Measurements from ENCODE around the gene PGR. TPM values are rescaled to one million over a fixed set of nuclear protein-coding genes. Genes with fewer than 3 reads are reported as not detected.

The PGR gene
- total RNA-seq, 1 experiment from 2014 or later, result 0.24 TPM

GRCh38 chr11:101043940-101044339 lies 85.7 kb downstream of the PGR start:
- no peaks in the 10 kb centered on the region for H3K4me1 ChIP-seq (ENCODE audit: insufficient read depth, low read length, poor library complexity, severe bottlenecking)
- H3K9me3 ChIP-seq (ENCODE audit: low read depth, low read length, poor library complexity, severe bottlenecking), result no peaks in the 10 kb centered on the region
- H3K36me3 ChIP-seq (ENCODE audit: insufficient read depth, low read length, poor library complexity, severe bottlenecking), result no peaks in the 10 kb centered on the region
- CTCF ChIA-PET, result no interaction called here
- POLR2A ChIA-PET (ENCODE audit: low non-redundant PET), result no interaction called here
- DNase-seq (ENCODE audit: low spot score), result no peak
- intact Hi-C loops (cut with micrococcal nuclease; ENCODE audit: unreplicated experiment), result no loop called here
- TF ChIP-seq EZH2 (IDR thresholded peaks at IDR 0.05; ENCODE audit: borderline replicate concordance, low read depth, low read length, poor library complexity, severe bottlenecking), result no peak
- no peak for TF ChIP-seq CTCF (conservative IDR thresholded peaks at IDR 0.05; ENCODE audit: low read depth, low read length)
- BruUV-seq (replicated peaks), result no TSS peak
- no peak overlapping the region for H3K4me3 ChIP-seq (ENCODE audit: low read depth, low read length, poor library complexity, severe bottlenecking)
- H3K27ac ChIP-seq (ENCODE audit: low read depth, low read length, poor library complexity, severe bottlenecking), result no peak overlapping the region
- no peaks in the 10 kb centered on the region for H3K27me3 ChIP-seq (replicated peaks; ENCODE audit: insufficient read depth, low read depth, low read length, poor library complexity)

GRCh38 chr11:101035872-101036271 lies 93.7 kb downstream of the PGR start:
- H3K9me3 ChIP-seq (ENCODE audit: low read depth, low read length, poor library complexity, severe bottlenecking), result no peaks in the 10 kb centered on the region
- H3K4me1 ChIP-seq (ENCODE audit: insufficient read depth, low read length, poor library complexity, severe bottlenecking), result no peaks in the 10 kb centered on the region
- CTCF ChIA-PET, result no interaction called here
- no peak for TF ChIP-seq EZH2 (IDR thresholded peaks at IDR 0.05; ENCODE audit: borderline replicate concordance, low read depth, low read length, poor library complexity, severe bottlenecking)
- no peak overlapping the region for H3K27ac ChIP-seq (ENCODE audit: low read depth, low read length, poor library complexity, severe bottlenecking)
- intact Hi-C loops (cut with micrococcal nuclease; ENCODE audit: unreplicated experiment), result no loop called here
- no peaks in the 10 kb centered on the region for H3K27me3 ChIP-seq (replicated peaks; ENCODE audit: insufficient read depth, low read depth, low read length, poor library complexity)
- no peak for DNase-seq (ENCODE audit: low spot score)
- no peak overlapping the region for H3K4me3 ChIP-seq (ENCODE audit: low read depth, low read length, poor library complexity, severe bottlenecking)
- H3K36me3 ChIP-seq (ENCODE audit: insufficient read depth, low read length, poor library complexity, severe bottlenecking), result no peaks in the 10 kb centered on the region
- BruUV-seq (replicated peaks), result no TSS peak
- POLR2A ChIA-PET (ENCODE audit: low non-redundant PET), result no interaction called here

- Histone ChIP-seq H3K27ac (ENCODE audit: low read depth, low read length, poor library complexity, severe bottlenecking) (no peak overlapping the region), H3K27me3 (replicated peaks; ENCODE audit: insufficient read depth, low read depth, low read length, poor library complexity) (no peaks in the 10 kb centered on the region), H3K4me3 (ENCODE audit: low read depth, low read length, poor library complexity, severe bottlenecking) (no peak overlapping the region), H3K36me3 (ENCODE audit: insufficient read depth, low read length, poor library complexity, severe bottlenecking) (no peaks in the 10 kb centered on the region), H3K4me1 (ENCODE audit: insufficient read depth, low read length, poor library complexity, severe bottlenecking) (no peaks in the 10 kb centered on the region), H3K9me3 (ENCODE audit: low read depth, low read length, poor library complexity, severe bottlenecking) (no peaks in the 10 kb centered on the region)
- DNase-seq (ENCODE audit: low spot score), result no peak
- BruUV-seq (replicated peaks), result no TSS peak
- TF ChIP-seq EZH2 (IDR thresholded peaks at IDR 0.05; ENCODE audit: borderline replicate concordance, low read depth, low read length, poor library complexity, severe bottlenecking) (no peak), CTCF (conservative IDR thresholded peaks at IDR 0.05; ENCODE audit: low read depth, low read length) (no peak)
- POLR2A ChIA-PET (ENCODE audit: low non-redundant PET), result no interaction called here
- CTCF ChIA-PET, result no interaction called here
- intact Hi-C loops (cut with micrococcal nuclease; ENCODE audit: unreplicated experiment), result no loop called here
Observed at GRCh38 chr11:101034076-101034475, 95.5 kb downstream of the PGR start.

GRCh38 chr11:101032991-101033390 lies 96.6 kb downstream of the PGR start:
- intact Hi-C loops (cut with micrococcal nuclease; ENCODE audit: unreplicated experiment), result no loop called here
- no peaks in the 10 kb centered on the region for H3K4me1 ChIP-seq (ENCODE audit: insufficient read depth, low read length, poor library complexity, severe bottlenecking)
- H3K27me3 ChIP-seq (replicated peaks; ENCODE audit: insufficient read depth, low read depth, low read length, poor library complexity), result no peaks in the 10 kb centered on the region
- BruUV-seq (replicated peaks), result no TSS peak
- H3K9me3 ChIP-seq (ENCODE audit: low read depth, low read length, poor library complexity, severe bottlenecking), result no peaks in the 10 kb centered on the region
- H3K36me3 ChIP-seq (ENCODE audit: insufficient read depth, low read length, poor library complexity, severe bottlenecking), result no peaks in the 10 kb centered on the region
- H3K4me3 ChIP-seq (ENCODE audit: low read depth, low read length, poor library complexity, severe bottlenecking), result no peak overlapping the region
- CTCF ChIA-PET, result no interaction called here
- DNase-seq (ENCODE audit: low spot score), result no peak
- no peak for TF ChIP-seq CTCF (conservative IDR thresholded peaks at IDR 0.05; ENCODE audit: low read depth, low read length)
- TF ChIP-seq EZH2 (IDR thresholded peaks at IDR 0.05; ENCODE audit: borderline replicate concordance, low read depth, low read length, poor library complexity, severe bottlenecking), result no peak
- POLR2A ChIA-PET (ENCODE audit: low non-redundant PET), result interaction anchor here (0.7 kb wide), 1 partner anchor 11 kb away, joined by 5 read pairs; no protein-coding TSS in a partner anchor
- H3K27ac ChIP-seq (ENCODE audit: low read depth, low read length, poor library complexity, severe bottlenecking), result no peak overlapping the region
